22Rv1 (cell line): ENCODE measurements around the gene CNTFR.

ENCODE experiments used
- CTCF ChIP-seq: fragments of 450-650 bp; IDR thresholded peaks from 2 replicates; pipeline ENCODE4 v1.5.1; 2017; ENCODE audit warnings: mild to moderate bottlenecking
- ZFX ChIP-seq: fragments of 450-650 bp; IDR thresholded peaks from 2 replicates; pipeline ENCODE4 v1.6.1; 2017; ENCODE audit warnings: antibody characterized with exemption, borderline replicate concordance

GRCh38 chr9:34522091-34522887, 67.2 kb downstream of the CNTFR start:
- no peak for TF ChIP-seq CTCF
- TF ChIP-seq ZFX, result no peak
